Suppressor macrophage treated with lipopolysaccharide for 4 hours (primary cell): ENCODE results near the gene PLCB2.

Experiments
- DNase-seq: peaks from one replicate; pipeline ENCODE4 v3.0.0-alpha.2; 2020

Gene PLCB2

DNA sequence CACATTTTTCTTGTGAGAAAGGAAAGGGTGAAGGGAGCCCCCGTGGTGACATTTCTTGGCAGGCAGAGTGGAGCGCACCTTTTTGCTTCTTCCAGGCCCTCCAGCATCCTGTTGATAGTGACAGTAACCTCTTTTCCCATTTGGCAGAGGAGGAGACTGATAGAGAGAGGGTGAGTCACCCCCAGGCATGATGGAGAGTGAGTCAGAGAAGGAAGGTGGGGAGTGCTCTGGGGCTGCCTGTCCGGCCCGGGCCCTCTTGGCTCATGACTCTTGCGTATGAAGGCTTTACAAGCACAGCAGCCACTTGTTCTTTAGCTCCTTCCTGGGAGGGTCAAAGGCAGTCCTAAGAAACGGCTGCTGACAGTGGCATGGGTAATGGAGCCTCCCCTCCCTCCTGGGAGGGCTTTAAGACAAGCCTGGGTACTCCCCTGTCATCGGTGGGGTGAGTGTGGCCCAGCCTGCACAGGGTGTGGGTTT, 40.9 kb downstream of the PLCB2 start:
- DNase-seq, result peak; percentile 86

GRCh38 chr15:40265875-40266274, 41.9 kb downstream of the PLCB2 start:
- no peak for DNase-seq

DNA sequence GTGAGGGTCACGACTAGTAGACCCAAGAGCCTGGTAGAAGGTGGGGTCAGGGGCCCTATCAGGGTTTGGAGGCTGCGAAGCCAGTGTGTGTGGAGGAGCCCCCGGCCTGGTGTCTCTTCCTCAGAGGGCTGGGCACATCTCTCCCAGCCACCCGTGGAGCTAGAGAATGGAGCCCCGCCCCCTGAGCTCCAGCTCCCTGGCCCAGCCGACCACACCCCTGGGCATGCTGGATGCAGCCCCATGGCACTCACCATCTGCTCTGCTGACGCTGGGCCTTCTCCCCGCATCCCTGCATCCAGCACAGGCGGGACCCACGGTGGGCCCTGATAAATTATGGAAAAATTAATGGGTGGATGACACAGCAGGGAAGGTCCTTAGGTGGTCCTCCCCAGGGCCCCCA, 42.4 kb downstream of the PLCB2 start:
- DNase-seq, result no peak

GRCh38 chr15:40264321-40265153, 43.2 kb downstream of the PLCB2 start:
- no peak for DNase-seq

GRCh38 chr15:40263024-40263754, 44.5 kb downstream of the PLCB2 start:
- peak; percentile 70 for DNase-seq

DNA sequence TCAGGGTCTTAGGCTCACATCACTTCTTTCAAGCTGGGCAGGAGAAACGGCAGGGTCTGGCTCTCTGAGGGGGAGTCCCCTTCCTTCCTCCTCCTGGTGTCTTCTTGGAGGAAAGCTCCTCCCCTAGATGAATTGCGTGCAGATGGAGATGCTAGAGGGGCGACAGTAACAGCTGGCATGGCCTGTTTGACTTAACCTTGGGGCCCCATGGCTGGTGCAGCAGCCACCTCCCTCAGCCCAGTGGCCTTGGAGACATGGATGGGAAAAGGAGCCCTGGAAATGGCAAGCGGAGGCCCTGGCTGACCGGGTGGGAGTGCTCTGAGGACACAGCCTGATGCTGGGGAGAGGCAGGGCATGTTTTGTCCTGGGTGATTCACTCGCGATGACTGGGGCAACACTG, 48.7 kb downstream of the PLCB2 start:
- DNase-seq, result no peak

DNA sequence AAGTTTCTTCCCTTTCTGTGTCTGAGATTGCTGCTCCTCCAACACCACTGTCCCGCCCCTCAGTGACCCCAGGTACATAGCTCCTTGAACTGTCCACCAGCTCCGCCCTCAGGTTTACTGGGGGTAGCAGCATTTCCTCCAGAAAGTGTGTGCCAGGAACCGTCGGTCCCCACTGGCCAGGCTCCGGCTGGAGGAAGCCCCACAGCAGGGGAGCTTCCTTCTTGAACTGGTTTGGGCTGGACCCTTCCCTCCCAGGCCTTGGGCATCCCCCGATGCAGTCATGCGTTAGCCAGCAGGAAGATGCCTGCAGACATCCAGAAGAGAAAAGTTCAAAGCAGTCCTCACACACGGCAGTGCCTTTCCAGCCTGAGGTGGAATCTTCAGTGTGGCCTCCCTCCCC, 49.2 kb downstream of the PLCB2 start:
- no peak for DNase-seq

DNA sequence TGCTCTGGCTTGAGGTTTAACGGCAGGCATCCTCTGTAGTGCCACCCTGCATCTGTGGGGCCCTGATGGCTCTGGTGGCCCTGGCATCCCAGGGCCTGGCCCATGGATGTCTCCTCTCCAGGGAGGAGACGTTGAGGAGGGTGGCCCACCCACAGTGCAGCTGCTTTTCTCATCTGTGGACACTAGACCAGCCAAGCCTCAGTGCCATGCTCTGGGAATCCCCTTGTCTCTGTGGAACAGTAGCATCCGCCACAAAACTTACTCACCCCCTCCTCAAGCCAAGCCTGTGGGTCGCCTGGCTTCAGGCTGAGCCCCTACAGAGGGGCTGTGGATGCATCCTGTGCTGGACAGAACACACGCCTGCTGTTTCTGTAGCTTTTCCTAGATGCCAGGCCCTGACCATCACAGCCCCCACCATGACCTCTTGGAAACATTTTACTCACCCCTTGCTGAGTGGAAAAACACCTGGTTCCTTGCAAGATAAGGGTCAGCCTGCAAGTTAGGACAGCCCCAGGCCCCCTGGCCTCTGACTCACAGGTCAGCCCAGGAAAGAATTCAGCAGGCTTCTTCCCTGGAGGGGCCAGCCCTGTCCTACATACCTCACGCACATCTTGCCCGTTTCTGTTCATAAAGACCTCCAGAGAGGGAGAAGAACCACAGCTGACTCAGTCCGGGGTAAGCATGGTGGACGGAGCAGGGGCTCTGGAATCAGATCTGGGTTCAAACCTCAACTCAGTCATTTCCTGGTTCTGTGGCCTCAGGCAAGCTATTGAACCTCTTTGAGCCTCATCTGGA, 49.9 kb downstream of the PLCB2 start:
- DNase-seq, result no peak

DNA sequence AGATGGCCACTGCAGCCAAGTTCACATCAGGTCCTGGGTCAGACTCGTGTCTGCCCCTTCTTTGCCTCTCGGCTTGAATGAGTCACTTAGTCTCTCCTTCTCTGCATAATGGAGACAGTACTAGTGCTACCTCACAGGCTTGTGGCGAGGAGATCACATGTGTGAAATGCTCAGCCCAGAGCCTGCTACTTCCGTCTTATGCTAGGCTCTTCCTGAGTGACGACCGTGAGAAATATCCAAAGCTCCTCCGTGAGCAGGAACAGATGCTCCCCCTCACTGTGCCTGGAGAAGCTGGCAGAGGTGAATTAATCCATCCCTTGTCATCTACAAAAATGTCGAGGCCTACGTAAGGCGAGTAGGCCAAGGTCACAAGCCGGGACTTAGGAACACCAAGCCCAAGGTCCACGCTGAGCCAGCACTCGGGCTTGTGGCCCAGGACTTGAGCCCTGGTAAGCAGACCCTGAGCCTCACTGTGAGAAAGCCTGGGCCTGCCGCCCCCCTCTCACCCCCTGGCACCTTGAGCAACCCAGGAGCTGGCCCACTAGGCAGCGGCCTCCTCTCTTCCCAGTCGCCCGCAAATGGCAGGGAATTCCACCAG, 51.0 kb downstream of the PLCB2 start:
- peak; percentile 45 for DNase-seq

GRCh38 chr15:40255033-40255432, 52.7 kb downstream of the PLCB2 start:
- DNase-seq, result no peak

DNA sequence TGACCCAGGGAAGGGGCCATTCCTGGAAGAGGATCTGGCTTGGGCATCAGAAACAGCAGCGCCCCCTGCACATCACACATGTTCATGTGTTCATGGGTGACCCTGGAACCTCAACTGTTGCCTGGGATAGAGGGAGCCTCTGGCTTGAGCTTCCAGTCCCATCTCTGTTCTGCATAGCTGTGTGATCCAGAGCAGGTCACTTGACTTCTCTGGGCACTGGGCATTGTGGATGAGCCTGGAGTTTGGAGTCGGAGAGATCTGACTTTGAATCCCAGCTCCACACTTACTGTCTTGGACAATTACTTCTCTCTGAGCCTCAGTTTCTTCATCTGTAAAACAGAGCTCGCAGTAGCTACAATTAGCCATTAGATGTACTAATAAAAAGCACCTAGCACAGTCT, 53.3 kb downstream of the PLCB2 start:
- no peak for DNase-seq

- DNase-seq, result no peak
Measured at GRCh38 chr15:40253167-40253790, 54.5 kb downstream of the PLCB2 start.

DNA sequence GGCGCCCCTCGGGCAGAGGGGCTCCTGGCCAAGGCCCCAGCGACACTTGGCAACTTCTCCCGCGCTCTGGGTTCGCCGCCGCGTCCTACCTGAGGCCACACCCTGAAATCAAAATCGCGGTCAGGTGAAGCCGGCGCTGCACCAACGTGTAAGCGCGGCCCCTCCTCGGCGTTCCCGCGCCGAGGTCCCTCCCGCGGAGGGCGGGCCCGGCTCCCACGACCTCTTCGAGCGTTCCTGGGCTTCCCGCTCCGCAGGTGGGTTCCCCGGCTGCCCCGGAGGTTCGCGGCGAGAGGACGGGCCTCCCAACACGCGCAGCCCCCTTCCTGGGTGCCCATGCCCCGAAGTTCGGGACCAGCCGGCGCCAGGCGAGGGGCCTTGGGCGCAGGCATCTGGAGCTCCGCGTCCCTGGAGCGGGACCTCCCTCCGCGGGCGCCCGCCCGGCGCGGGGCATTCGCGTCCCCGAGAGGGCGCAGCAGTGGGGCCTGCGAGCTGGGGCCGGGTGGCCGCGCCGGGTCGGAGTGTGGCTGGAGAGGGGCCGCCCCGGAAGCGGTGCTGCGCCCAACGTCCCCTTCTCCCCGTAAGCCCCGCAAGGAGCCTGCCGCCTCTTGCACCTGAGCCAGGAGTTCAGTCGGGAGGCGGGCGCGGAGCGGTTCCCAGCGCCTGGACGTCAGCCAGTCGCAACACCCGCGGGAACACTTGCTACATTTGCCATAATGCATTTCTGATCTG, 55.1 kb downstream of the PLCB2 start:
- DNase-seq, result peak; percentile 17

DNA sequence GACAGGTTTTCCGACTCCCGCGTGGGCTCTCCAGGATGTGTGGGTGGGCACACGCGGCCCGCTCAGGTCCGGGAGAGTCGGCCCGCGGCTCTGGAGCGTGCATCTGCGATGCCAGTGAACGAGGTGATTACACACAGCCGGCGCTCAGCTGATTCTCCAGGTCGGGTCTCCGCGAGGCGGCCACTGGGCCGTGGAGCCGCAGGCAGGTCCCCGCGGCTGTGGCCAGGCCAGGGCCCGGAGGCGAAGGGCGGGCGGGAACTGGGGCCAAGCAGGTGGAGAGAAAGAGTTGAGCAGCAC, 55.6 kb downstream of the PLCB2 start:
- no peak for DNase-seq

- DNase-seq, result no peak
Measured at GRCh38 chr15:40251486-40252140, 56.1 kb downstream of the PLCB2 start.

GRCh38 chr15:40250771-40251483, 56.8 kb downstream of the PLCB2 start:
- no peak for DNase-seq

DNA sequence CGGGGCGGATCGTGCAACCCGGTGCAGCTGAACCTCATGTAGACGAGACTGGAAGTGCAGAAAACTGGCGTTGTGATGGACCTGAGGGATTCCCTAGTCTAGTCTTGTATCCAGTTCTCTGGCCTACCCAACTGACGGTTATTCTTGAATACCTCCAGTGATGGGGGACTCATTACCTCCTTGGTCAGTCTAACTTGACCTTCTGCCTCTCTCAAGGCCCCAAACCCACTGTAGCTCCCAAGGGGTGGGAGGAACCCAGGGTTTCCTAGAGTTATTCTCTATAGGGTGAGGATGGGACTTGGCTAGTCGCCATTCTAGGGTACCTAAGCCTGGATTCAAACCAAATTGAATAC, 57.5 kb downstream of the PLCB2 start:
- no peak for DNase-seq

DNA sequence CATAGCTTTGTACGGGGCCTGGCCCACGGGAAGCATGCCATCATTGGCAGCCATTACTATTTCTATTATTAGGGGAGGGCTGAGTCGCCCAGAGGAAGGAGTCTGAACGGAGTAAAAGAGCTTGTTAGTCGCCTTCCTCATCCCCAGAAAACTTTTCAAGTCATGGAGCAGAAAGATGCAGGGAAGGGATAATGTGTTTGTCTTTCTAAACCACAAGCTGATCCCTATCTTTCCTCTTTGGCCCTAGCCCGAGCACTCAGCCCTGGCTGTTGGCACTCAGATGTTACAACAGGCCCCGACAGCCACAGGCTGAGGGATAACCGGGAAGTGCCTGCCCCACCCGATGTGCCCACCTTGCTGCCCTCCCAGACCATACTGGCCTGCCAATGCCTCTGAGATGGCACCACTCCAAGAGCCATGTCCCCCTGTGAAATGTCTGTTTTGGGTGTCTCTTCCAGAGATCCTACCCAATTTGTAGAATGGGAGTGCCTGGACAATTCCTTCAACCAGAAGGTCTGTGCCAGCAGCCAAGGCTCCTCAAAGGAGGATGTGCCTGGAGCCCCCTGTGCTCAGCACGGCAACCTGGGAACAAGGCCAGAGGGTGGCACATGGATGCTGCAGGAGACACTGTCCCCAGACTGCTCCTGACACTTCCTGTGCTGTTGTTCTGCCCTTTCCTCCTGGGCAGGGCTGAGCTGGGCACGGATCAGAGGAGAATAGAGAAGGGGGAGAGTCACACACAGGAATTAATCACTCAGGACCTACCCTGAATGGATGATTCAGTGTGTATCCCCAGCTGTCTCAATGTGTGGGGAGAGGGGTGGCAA, 58.0 kb downstream of the PLCB2 start:
- no peak for DNase-seq

GRCh38 chr15:40248006-40248783, 59.5 kb downstream of the PLCB2 start:
- DNase-seq, result no peak
